ENCODE results near the gene UCN.
"Not testable (repeated sequence)": the region's sequence is repeated elsewhere in the genome, so short reads cannot be mapped to it uniquely, and the experiment has no call there.

Gene UCN, protein sequence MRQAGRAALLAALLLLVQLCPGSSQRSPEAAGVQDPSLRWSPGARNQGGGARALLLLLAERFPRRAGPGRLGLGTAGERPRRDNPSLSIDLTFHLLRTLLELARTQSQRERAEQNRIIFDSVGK

DNA sequence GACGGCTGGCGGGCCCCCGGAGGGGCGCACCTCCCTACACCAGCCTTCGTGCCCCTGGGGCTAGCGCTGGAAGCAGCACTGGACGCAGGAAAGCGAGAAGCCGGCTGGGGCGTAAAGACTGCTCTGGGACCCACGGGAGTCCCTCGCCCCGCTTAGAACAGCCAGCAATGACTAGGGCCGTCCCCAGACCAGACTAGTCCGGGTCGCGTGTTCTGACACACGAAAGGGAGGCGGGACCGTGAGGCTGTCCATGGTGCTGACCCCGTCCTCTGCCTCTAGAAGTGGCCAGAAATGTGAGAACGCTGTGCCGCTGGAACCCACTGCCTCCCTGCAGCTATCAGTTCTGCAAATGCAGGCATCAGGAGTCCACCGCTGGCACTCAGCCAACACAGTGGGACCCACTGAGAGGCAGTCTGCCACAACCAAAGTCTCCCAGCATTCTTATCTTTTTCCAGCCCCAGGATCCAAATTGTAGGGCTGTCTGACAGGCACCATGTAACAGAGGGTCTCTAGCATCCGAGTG lies at the start of gene UCN:
Gene UCN (minus strand): TSS at position 87 of the 523 bp plus-strand sequence. CDS start 550 bp downstream, outside the sequence.
- DNase-seq (ENCODE audit: low read depth), result peak; percentile 27

DNA sequence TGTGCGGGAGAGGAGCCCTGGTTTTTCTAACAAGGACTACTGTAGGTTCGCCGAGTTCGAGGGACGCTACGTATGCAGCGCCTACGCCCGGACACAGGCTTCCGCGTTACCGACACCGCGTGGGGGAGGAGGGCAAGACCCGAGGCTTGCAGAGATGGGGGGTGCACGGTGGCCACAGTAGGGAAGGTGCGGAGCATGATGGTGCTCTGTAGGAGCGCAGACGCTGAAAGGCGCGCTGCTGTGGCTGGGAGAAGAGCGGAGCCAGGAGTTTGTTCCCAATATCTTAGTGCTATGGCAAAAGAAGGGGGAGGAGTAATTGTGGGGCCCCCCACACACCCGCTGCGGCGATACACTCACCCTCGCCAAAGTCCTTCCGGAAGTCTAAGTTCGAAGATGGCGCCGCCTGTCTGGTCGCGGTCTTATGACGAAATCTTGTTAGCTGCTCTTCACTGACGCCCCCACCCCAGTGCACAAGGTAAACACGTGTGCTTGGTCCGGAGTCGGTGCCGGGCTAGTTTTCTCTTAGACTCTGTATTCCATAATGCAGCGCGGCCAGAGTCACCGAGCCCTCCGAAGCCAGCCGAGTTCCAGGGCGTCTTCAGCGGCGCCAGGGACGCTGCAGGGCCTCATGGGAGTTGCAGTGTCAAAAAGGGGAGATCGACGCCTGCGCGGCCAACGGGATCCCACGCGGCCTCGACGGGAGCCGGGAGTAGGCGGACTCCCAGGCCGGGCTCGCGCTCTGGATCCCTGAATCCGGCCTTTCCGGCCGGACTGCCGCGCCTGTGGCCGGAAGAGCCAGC lies 48.3 kb upstream of the UCN start, which contains the start of gene GTF3C2:
Gene GTF3C2 (minus strand): TSS at position 383 of the 800 bp plus-strand sequence. CDS start 13,210 bp downstream, outside the sequence.
- peak; percentile 98 for DNase-seq (ENCODE audit: low read depth)

DNA sequence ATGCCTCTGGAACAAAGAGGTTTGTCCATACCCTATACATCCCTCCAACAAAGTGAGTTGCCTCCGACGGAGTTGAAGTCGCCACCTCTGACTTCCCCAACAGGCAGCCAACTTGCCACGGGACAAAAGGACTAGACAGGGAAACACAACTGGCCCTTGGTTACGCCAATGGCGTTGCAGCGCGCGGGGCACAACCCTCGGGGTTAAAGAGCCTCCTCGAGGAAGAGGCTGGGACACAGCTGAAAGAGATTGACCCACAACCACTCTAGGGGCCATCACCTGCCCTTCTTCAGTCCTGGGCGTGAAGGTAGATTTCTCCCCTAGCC lies 47.8 kb upstream of the UCN start:
- DNase-seq (ENCODE audit: low read depth), result peak; percentile 74

DNA sequence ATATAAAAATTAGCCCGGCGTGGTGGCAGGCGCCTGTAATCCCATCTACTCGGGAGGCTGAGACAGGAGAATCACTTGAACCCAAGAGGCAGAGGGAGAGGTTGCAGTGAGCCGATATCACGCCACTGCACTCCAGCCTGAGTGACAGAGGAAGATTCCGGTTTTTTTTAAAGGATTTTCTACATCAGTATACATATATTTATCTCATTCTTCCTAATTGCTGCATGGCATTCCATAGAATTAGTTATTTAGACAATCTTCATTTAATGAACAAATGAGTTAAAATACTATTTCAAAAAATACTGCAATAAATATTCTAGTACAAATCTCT lies 46.3 kb upstream of the UCN start:
- DNase-seq (ENCODE audit: low read depth), result no peak

DNA sequence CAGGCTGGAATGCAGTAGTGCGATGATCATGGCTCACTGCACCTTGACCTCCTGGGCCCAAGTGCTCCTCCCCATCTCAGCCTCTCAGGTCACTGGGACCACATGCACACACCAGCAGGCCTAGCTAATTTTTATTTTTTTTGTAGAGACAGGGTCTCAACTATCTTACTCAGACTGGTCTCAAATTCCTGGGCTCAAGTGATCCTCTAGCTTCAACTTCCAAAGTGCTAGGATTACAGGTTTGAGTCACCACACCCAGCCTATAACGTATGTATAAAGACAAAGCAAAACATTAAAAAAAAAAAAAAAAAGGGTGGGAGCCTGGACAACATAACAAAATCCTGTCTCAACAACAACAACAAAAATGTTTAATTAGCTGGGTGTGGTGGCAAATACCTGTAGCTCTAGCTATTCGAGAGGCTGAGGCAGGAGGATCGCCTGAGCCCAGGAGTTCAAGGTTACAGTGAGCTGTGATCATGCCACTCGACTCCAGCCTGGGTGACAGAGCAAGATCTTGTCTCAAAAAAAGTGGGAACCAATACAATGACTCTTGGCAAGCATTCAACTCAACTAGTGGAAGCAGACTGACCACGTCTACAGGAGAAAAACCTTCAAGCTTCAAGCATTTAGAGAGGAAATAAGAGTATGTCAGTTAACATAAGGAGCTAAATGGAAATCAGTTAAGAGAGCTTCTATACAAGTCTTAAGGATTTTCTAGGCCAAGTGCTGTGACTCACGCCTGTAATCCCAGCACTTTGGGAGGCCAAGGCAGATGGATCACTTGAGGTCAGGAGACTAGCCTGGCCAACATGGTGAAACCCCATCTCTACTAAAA lies 45.7 kb upstream of the UCN start:
- DNase-seq (ENCODE audit: low read depth), result peak; percentile 37

DNA sequence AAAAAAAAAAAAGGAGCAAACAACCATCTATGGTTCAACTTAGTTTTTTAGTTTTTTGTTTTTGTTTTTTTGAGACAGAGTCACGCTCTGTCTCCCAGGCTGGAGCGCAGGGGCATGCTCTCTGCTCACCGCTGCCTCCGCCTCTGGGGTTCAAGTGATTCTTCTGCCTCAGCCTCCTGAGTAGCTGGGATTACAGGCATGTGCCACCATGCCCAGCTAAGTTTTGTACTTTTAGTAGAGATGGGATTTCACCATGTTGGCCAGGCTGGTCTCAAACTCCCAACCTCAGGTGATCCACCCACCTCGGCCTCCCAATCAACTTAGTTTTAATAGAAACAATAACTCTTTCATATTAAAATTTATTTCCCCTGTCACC lies 45.1 kb upstream of the UCN start:
- DNase-seq (ENCODE audit: low read depth), result not testable (repeated sequence)

DNA sequence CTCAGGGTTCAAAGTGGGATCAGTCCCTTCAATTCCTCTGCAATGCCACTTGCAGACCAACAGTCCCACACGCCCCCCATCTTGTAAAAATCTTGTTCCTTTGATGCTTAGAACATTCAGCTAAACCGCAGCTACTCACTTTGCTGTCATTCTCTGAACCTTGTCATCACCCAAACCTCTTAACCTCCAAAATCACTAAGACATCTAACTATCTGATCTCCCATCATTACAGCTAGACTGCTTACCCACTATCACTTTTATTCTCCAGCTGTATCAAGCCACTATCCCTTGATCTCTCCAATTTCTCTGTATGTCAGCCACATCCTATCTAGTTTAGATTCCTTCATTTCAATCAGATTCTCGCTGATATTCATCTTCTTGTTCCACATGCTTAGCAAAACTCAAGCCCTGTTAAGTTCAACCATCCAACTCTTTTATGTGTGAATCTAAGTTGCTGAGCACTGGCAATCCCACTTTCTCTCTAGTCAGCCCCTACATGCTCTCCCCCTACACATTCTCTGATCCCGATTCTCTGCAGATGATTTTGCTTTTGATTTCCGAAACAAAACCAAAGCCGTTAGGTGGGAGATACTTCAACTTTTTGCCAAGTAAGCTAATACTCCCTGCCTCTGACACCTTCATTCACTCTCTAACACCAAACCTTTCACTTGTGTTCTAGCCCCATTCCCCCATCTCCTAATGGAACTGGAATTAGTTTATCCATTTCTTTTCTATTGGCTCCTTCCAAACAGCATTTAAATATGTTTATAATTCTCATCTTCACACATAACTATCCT lies 43.8 kb upstream of the UCN start:
- no peak for DNase-seq (ENCODE audit: low read depth)

DNA sequence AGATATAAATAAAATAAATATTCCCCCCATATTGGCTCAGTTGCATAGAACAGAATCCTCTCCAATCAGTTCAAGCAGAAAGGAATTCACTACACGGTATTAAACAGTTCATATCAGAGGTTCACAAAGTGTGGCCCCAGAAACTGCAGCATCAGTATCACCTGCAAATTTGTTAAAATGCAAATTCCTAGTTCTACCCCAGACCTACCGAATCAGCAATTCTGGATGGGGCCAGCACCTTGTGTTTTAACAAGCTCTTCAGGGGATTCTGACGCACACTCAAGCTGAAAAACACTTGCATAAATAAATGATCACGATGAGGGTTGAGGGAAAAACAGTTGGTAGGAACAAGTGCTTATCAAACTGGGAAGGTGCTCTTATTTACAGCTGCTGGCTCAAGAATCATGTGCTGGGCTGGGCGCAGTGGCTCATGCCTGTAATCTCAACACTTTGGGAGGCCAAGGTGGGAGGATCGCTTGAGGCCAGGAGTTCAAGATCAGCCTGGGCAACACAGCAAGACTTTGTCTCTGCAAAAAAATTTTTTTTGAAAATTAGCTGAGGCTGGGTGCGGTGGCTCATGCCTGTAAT lies 42.0 kb upstream of the UCN start:
- no peak for DNase-seq (ENCODE audit: low read depth)

DNA sequence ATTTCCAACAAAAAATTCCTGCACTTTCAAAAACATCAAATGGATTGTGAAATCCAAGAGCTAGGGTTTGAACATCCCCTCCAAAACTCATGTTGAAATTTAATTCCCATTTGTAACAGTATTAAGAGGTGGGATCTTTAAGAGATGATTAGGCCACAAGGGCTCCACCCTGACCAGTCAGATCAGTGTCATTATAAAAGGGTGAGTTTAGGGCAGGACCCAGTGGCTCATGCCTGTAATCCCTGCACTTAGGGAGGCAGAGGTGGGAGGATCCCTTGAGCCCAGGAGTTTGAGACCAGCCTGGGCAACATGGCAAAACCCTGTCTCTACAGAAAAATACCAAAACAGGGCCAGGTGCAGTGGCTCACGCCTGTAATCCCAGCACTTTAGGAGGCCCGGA lies 39.4 kb upstream of the UCN start:
- DNase-seq (ENCODE audit: low read depth), result no peak

DNA sequence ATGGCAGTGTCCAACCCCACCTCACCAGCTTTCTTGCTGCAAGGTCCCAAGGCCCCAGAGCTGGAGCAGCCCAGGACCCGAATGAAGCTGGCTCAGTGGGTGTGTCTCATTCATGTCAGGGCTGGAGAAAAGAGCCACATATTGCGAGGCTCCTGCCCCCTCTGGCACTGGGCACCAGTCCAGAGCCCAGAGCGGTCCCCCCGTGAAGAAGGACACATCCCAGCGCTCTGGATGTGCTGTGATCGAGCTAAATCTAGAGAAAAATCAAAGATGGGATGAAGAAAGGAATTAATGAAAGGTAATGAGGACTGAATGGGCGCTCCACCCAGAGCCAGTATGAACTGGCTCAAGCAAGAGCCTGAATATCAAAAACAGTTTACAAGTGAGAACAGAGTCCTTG lies 27.9 kb upstream of the UCN start:
- DNase-seq (ENCODE audit: low read depth), result no peak

DNA sequence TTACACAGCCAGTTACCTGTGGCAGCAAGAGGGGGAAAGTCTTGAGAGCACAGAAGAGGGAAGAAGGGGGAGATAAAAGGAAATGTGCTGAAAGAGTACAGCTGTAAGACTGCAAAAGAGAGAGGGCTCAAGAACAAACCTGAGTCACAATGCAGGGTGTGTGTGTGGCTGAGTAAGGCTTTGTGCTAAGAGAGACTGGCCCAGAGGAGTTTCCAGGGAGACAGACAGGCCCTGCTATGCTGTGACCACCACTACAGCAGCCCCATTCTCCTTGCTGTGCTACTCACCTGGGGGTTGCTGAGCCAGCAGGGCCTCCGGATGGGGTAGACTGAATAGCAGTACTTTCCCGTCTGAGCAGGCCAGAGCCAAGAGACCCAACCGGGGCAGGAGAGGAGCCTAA lies 27.1 kb upstream of the UCN start:
- DNase-seq (ENCODE audit: low read depth), result no peak

DNA sequence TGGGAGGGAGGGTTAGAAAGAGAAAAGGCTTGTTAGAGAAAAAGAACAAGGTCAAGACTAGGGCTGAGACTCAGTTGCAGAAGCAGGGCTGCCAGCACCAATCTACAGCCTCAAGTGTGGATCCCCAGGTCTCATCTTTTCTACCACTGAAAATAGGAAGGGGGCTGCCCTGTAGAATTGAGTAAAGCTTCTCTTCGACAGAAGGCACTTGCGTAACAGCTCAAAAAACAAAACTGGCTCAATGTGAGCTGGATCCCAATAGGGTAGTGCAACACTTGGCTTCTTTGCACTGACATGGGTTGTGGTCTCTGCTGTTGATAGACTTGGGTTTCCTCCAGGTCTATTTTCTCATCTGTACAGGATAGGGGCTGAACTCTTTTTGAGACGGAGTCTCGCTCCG lies 16.5 kb upstream of the UCN start:
- no peak for DNase-seq (ENCODE audit: low read depth)

DNA sequence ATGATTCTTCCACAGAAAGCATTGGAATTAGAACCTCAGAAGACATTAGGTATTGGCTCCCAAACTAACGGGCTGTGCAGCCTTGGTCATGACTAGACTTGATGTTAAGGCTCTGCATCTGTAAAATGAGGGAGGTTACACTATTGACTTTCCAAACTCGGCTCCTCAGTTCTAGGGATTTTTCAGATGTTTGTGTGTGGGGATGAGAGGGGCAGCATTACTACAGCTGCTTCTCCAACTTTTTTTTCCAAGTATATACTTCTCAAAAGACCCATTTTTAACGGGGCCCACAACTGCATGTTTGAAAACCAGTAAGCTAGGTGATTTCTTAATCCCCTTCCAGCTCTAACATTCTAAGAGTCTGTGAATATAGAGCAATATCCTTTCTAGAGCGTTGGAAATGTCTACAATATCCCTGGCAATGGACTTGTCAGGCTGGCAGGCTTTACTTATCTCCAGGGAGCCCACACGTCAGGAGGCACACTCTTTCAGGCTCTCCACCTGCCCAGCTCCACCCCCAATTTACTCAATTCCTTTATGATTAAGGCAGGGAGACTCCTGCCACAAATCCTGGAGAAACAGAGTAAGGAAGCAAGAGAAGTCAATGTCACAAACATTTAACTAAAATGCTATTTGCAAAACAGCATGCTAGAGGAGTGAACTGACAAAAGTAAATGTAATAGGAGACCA lies 15.5 kb upstream of the UCN start:
- DNase-seq (ENCODE audit: low read depth), result no peak

DNA sequence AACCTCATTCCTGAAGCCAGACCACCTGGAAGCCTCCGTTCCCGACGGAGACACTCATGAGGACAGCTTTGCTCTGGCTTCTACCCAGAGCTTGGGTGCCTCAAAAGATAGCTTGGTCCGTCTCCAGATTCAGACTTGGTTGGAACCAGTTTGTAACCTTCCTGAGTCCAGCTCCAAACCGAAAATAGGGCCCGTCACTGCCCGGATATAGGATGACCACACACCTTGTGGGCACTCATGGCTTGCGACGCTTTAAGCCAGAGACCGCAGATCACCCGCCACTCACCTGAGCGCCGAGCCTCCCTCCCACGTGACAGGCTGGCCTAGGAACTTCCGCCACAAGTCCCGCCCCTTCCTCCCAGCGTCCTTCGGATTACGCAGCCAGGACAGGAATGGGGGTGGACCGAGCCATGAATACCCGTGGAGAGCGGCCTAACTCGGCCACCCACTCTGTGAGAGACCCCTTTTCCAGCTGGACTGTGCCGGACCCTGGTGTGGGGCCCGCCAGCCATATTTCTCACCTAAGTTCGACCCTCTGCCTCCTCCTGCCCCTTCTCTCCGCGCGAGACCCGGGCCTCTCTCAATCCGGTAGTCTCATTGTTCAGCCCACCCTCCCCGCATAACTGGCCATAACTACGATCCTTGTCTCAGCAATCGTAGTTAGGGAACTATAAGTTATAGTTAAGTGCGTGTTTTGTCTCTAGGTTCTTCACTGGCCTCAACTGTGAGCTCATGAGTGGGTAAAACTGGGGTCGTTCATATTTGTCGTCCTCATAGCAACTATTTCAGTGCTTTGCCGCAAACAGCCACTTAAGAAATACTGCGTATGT lies 14.7 kb upstream of the UCN start, which contains the start of gene MPV17:
Gene MPV17 (minus strand): TSS at position 332 of the 830 bp plus-strand sequence. CDS start 580 bp downstream, outside the sequence.
- DNase-seq (ENCODE audit: low read depth), result peak; percentile 94

DNA sequence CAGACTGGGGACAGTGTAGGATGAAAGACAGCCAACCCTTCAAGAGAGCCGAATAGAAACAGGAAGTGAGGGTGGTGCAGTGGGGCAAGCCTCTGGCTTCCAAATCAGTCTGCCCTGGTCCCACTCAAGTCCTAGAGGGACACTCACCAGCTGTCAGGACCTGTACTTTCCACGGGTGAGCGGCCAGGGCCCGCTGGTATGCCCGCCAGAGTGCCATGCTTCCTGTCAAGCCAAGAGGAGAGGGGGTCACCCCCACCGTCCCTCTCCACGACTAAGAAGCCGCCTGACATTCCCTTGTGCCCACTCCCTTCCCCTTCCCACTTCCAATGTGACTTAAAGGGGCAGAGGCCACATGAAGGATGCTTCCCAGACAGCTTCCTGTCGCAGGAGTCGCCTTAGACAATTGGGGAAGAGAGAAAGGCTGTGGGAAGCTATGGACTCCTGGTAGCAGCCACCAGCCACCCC lies 14.1 kb upstream of the UCN start:
- DNase-seq (ENCODE audit: low read depth), result peak; percentile 39

DNA sequence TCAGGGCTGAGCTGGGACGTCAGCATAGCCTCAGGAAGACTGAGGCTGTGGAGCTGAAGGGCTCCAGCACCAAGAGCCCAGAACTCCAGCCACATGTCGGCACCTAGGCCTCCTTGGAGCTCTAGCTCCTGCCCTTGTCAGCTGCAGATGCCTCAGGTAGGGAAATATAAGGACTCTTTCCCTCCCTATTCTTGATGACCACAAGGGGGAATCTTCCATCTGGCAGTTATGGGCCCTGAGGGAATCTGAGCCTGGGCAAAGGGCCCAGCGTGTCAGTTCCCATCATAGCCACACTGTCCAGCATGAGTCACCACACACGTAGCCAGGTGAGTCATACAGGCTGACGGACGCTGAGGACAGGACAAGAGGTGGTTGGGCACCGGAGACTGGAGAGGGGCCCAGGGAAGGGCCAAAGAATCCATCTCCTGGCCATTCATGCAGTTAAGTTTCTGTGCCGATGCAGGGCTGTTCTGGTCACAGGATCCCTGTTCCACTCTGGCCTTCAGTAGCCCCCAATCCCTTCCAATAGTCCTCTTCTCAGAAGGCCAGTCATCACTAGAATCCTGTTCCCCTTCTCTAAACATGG lies 12.8 kb upstream of the UCN start:
- peak; percentile 99 for DNase-seq (ENCODE audit: low read depth)

DNA sequence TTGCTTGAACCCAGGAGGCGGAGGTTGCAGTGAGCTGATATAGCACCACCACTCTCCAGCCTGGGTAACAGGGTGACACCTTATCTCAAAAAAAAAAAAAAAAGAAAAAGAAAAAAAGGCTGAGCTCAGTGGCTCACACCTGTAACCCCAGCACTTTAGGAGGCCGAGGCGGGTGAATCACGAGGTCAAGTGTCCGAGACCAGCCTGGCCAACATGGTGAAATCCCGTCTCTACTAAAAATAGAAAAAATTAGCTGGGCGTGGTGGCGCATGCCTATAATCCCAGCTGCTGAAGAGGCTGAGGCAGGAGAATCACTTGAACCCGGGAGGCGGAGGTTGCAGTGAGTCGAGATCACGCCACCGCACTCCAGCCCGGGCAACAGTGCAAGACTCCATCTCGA lies 11.6 kb upstream of the UCN start:
- DNase-seq (ENCODE audit: low read depth), result not testable (repeated sequence)

DNA sequence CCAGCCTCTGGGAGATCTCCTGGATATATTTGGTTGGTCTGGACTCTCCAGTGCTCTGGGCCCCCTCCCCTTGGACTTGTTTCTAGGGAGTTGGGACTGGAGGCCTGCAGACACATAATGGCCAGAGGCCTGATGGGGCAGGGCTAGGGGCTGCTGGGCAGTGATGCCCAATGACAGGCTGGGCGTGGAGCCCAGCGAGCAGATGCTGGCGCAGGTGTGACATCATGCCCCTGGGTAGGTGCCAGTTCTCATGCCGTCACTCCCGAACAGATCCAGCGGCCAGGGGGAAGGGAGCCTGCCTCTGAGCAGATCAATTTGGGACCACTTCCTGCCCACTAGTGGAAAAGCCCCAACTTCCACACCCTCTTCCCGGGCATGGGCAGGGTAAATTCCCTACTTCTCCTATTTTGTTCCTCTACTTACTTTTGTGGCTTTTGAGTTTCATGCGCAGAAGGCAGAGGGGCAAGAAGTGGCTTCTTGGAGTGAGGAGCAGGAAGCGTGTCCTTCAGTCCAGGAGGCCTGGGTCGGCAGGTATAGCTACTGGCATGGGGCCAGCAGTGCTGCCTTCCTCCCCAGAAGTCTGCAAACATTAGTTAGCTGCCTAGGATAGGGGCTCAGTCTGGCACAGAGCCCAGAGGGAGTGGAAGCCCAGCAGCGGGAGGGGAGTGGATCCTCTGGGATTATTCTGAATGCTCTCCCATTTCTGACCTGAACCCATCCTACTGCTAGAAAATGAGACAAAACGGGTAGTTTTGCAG lies 8.6 kb upstream of the UCN start:
- no peak for DNase-seq (ENCODE audit: low read depth)

DNA sequence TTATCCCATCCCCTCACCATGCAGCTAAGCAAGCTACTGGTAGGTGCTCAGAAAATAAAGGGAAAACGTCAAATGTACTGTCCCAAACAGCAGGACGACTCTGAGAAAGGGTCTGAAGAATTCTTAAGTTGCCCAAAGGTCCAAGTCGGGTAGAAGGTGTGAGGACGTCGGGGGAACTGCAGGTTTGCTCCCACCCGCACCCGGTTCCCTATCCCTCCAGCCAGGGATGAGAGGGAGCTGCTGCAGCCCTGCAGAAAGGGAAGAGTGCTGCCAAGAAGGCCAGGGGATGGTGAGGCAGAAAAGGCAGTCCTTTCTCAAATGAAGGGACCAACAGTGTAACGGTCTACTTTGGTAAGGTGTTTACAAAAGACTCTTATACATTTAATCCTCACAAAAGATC lies 6.9 kb upstream of the UCN start:
- DNase-seq (ENCODE audit: low read depth), result no peak
